HS-27A (cell line): ENCODE measurements around the gene NCBP2.
"Not testable (repeated sequence)": the region's sequence is repeated elsewhere in the genome, so short reads cannot be mapped to it uniquely, and the experiment has no call there.

Experiments
- DNase-seq: peaks from one replicate; pipeline ENCODE4 v3.0.0-alpha.2; 2012; ENCODE audit warnings: low read depth, missing footprints

NCBP2 gene

GRCh38 chr3:196968233-196969133, 26.2 kb upstream of the NCBP2 start, which contains the start of gene PIGZ:
PIGZ (minus strand) TSS chr3:196968833; CDS start chr3:196952031, 16,802 bp downstream.
- no peak for DNase-seq

GRCh38 chr3:196967412-196968232, 25.3 kb upstream of the NCBP2 start:
- no peak for DNase-seq

- no peak for DNase-seq
Observed at GRCh38 chr3:196966526-196967401, 24.4 kb upstream of the NCBP2 start.

GRCh38 chr3:196965804-196966173, 23.5 kb upstream of the NCBP2 start:
- no peak for DNase-seq

- no peak for DNase-seq
Observed at GRCh38 chr3:196965112-196965803, 22.9 kb upstream of the NCBP2 start.

GRCh38 chr3:196963631-196963953, 21.3 kb upstream of the NCBP2 start:
- DNase-seq: no peak

- no peak for DNase-seq
Observed at GRCh38 chr3:196962930-196963630, 20.8 kb upstream of the NCBP2 start.

GRCh38 chr3:196962108-196962929, 20.0 kb upstream of the NCBP2 start:
- DNase-seq: no peak

- no peak for DNase-seq
Observed at GRCh38 chr3:196954832-196955231, 12.5 kb upstream of the NCBP2 start.

- DNase-seq: no peak
Observed at GRCh38 chr3:196951371-196951770, 9.0 kb upstream of the NCBP2 start.

- DNase-seq: no peak
Observed at GRCh38 chr3:196949750-196950149, 7.4 kb upstream of the NCBP2 start.

GRCh38 chr3:196949285-196949619, 6.9 kb upstream of the NCBP2 start:
- no peak for DNase-seq

GRCh38 chr3:196948442-196949284, 6.3 kb upstream of the NCBP2 start:
- DNase-seq: no peak

GRCh38 chr3:196947860-196948441, 5.6 kb upstream of the NCBP2 start:
- DNase-seq: no peak

- no peak for DNase-seq
Observed at GRCh38 chr3:196947136-196947859, 5.0 kb upstream of the NCBP2 start.

GRCh38 chr3:196944037-196944790, 1.9 kb upstream of the NCBP2 start:
- not testable (repeated sequence) for DNase-seq

GRCh38 chr3:196942915-196943277, 568 bp upstream of the NCBP2 start:
- no peak for DNase-seq
